AG10803 (cell line): Measurements from ENCODE around the gene GPR155.

Source experiments
- DNase-seq: peaks from one replicate; pipeline ENCODE4 v3.0.0; 2010; ENCODE audit warnings: low read depth
- H3K4me3 ChIP-seq: 2 replicates; pipeline ENCODE4 v1.5.1; 2011; ENCODE audit warnings: mild to moderate bottlenecking, low read length, control low read depth
- CTCF ChIP-seq: conservative IDR thresholded peaks from 2 replicates; pipeline ENCODE4 v1.5.1; 2011; ENCODE audit warnings: mild to moderate bottlenecking, low read length, control low read depth, inconsistent platforms

GPR155 gene

GRCh38 chr2:174510583-174511189 is 23.9 kb upstream of the GPR155 start:
- TF ChIP-seq CTCF, result no peak
- no peak for DNase-seq
- no peak overlapping the region for H3K4me3 ChIP-seq

GRCh38 chr2:174503161-174503809 is 16.5 kb upstream of the GPR155 start:
- TF ChIP-seq CTCF, result no peak
- no peak for DNase-seq

GRCh38 chr2:174499371-174499770 is 12.5 kb upstream of the GPR155 start:
- no peak for TF ChIP-seq CTCF
- H3K4me3 ChIP-seq, result no peak overlapping the region
- no peak for DNase-seq

More at GRCh38 chr2:174503161-174503809, 16.5 kb upstream of the GPR155 start:
- H3K4me3 ChIP-seq, result no peak overlapping the region

GRCh38 chr2:174495365-174496012 is 8.7 kb upstream of the GPR155 start:
- DNase-seq, result peak; percentile 3
- no peak overlapping the region for H3K4me3 ChIP-seq
- TF ChIP-seq CTCF, result no peak

- H3K4me3 ChIP-seq, result no peak overlapping the region
- TF ChIP-seq CTCF, result no peak
- no peak for DNase-seq
These were observed 6.9 kb upstream of the GPR155 start for GRCh38 chr2:174493549-174494331.

GRCh38 chr2:174492963-174493431 is 6.2 kb upstream of the GPR155 start:
- H3K4me3 ChIP-seq, result no peak overlapping the region
- TF ChIP-seq CTCF, result no peak
- no peak for DNase-seq
